Measurements from ENCODE around the gene ZRANB3.
"Not testable (repeated sequence)": the region's sequence is repeated elsewhere in the genome, so short reads cannot be mapped to it uniquely, and the experiment has no call there.

Gene ZRANB3

GRCh38 chr2:135530313-135531230 is at the start of gene ZRANB3:
Gene ZRANB3, minus strand, starts transcription at chr2:135531218.
- peak; percentile 93 for DNase-seq

- DNase-seq = no peak
Measured at GRCh38 chr2:135573620-135574019, 42.6 kb upstream of the ZRANB3 start.

GRCh38 chr2:135570884-135571283 is 39.9 kb upstream of the ZRANB3 start:
- no peak for DNase-seq

- DNase-seq = no peak
Measured at GRCh38 chr2:135563793-135564192, 32.8 kb upstream of the ZRANB3 start.

- no peak for DNase-seq
Measured at GRCh38 chr2:135561925-135562324, 30.9 kb upstream of the ZRANB3 start.

- no peak for DNase-seq
Measured at GRCh38 chr2:135557530-135557929, 26.5 kb upstream of the ZRANB3 start.

GRCh38 chr2:135555311-135555710 is 24.3 kb upstream of the ZRANB3 start:
- no peak for DNase-seq

GRCh38 chr2:135552887-135553286 is 21.9 kb upstream of the ZRANB3 start:
- DNase-seq = no peak

- no peak for DNase-seq
Measured at GRCh38 chr2:135551356-135551755, 20.3 kb upstream of the ZRANB3 start.

GRCh38 chr2:135547311-135547710 is 16.3 kb upstream of the ZRANB3 start:
- no peak for DNase-seq

- no peak for DNase-seq
Measured at GRCh38 chr2:135546436-135546835, 15.4 kb upstream of the ZRANB3 start.

GRCh38 chr2:135533545-135533944 is 2.5 kb upstream of the ZRANB3 start:
- not testable (repeated sequence) for DNase-seq

- no peak for DNase-seq
Measured at GRCh38 chr2:135532581-135532980, 1.6 kb upstream of the ZRANB3 start.

- peak; percentile 90 for DNase-seq
Measured at GRCh38 chr2:135531231-135532197, 496 bp upstream of the ZRANB3 start, which contains the start of gene R3HDM1. Gene R3HDM1, plus strand, starts transcription at chr2:135531484. Its CDS starts 73,362 bp downstream, at chr2:135604846.

GRCh38 chr2:135528006-135528405 is 3.0 kb downstream of the ZRANB3 start:
- DNase-seq = no peak

GRCh38 chr2:135525786-135526185 is 5.2 kb downstream of the ZRANB3 start:
- DNase-seq = no peak

GRCh38 chr2:135512099-135512498 is 18.9 kb downstream of the ZRANB3 start:
- DNase-seq = no peak

GRCh38 chr2:135510577-135510976 is 20.4 kb downstream of the ZRANB3 start:
- DNase-seq = no peak

- DNase-seq = no peak
Measured at GRCh38 chr2:135504811-135505210, 26.2 kb downstream of the ZRANB3 start.

GRCh38 chr2:135498588-135498987 is 32.4 kb downstream of the ZRANB3 start:
- not testable (repeated sequence) for DNase-seq

- DNase-seq = no peak
Measured at GRCh38 chr2:135494917-135495316, 36.1 kb downstream of the ZRANB3 start.

GRCh38 chr2:135494503-135494902 is 36.5 kb downstream of the ZRANB3 start:
- no peak for DNase-seq

GRCh38 chr2:135490376-135490775 is 40.6 kb downstream of the ZRANB3 start:
- no peak for DNase-seq

Data from activated CD4-positive, alpha-beta T cell treated with anti-CD3 and anti-CD28 coated beads, Interleukin-2, amount 50 U/mL, for 1 hour (primary cell).